AG04449 (cell line): ENCODE results near the gene ZSWIM1.
A peak's percentile ranks its signal among the peaks of the same experiment; 100 is the strongest.
"Not testable (repeated sequence)": the region's sequence is repeated elsewhere in the genome, so short reads cannot be mapped to it uniquely, and the experiment has no call there.

ENCODE experiments used
- CTCF ChIA-PET: fragments of 350-600 bp; formaldehyde crosslinking; extraction: SDS; loops from one replicate; lab custom pipeline; 2021; ENCODE audit warnings: antibody characterized with exemption; lab: Yijun Ruan, JAX
- POLR2A ChIA-PET: fragments of 400-600, 350-600 bp; formaldehyde crosslinking; extraction: SDS; loops from one replicate; lab custom pipeline; 2020; ENCODE audit warnings: antibody characterized with exemption, inconsistent platforms; lab: Yijun Ruan, JAX
- DNase-seq: peaks from one replicate; pipeline ENCODE4 v3.0.0-alpha.2; 2010; ENCODE audit warnings: low read depth, low spot score
- H3K4me3 ChIP-seq: 2 replicates; pipeline ENCODE4 v1.5.1; 2011; ENCODE audit warnings: low read depth, mild to moderate bottlenecking, control low read depth, low read length
- CTCF ChIP-seq: IDR thresholded peaks from one replicate; pipeline ENCODE4 v1.5.1; 2011; ENCODE audit warnings: mild to moderate bottlenecking, moderate library complexity, low read length, control low read depth, inconsistent platforms; ENCODE audit not compliant: insufficient read depth; ENCODE audit errors: missing control alignments

ZSWIM1 gene

GRCh38 chr20:45899046-45899835 is 18.2 kb downstream of the ZSWIM1 start:
- no peak for TF ChIP-seq CTCF
- CTCF ChIA-PET = interaction anchor here (1.0 to 3.6 kb wide), 6 partner anchors 8 to 71 kb away, joined by 3 to 16 read pairs (median 4); partner anchors contain the start of genes CTSA and NEURL2
- POLR2A ChIA-PET = no interaction called here
- DNase-seq = no peak
- no peak overlapping the region for H3K4me3 ChIP-seq

DNA sequence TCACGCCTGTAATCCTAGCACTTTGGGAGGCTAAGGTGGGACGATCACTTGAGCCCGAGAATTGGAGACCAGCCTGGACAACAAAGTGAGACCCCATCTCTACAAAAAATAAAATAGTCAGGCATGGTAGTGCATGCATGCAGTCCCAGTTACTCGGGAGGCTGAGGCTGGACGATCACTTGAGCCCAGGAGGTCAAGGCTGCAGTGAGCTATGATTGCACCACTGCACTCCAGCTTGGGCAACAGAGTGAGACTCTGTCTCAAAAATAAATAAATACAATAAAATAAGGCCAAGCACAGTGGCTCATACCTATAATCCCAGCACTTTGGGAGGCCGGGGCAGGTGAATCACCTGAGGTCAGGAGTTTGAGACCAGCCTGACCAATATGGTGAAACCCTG is 20.3 kb downstream of the ZSWIM1 start:
- DNase-seq, H3K4me3 ChIP-seq: not testable (repeated sequence)
- POLR2A ChIA-PET = interaction anchor here (1.0 to 2.0 kb wide), 2 partner anchors 8 to 33 kb away, joined by 4 to 7 read pairs; partner anchors contain the start of gene PCIF1
- CTCF ChIA-PET = interaction anchor here (1.1 to 3.6 kb wide), 2 partner anchors 10 to 12 kb away, joined by 3 to 16 read pairs; partner anchors contain the start of genes CTSA and NEURL2

GRCh38 chr20:45902199-45902701 is 21.2 kb downstream of the ZSWIM1 start:
- H3K4me3 ChIP-seq = no peak overlapping the region
- no peak for TF ChIP-seq CTCF
- CTCF ChIA-PET = interaction anchor here (1.0 to 1.1 kb wide), 2 partner anchors 11 to 13 kb away, joined by 3 read pairs; partner anchors contain the start of genes CTSA and NEURL2
- DNase-seq = no peak
- POLR2A ChIA-PET = interaction anchor here (1.0 to 2.0 kb wide), 2 partner anchors 9 to 32 kb away, joined by 4 to 7 read pairs; partner anchors contain the start of gene PCIF1

DNA sequence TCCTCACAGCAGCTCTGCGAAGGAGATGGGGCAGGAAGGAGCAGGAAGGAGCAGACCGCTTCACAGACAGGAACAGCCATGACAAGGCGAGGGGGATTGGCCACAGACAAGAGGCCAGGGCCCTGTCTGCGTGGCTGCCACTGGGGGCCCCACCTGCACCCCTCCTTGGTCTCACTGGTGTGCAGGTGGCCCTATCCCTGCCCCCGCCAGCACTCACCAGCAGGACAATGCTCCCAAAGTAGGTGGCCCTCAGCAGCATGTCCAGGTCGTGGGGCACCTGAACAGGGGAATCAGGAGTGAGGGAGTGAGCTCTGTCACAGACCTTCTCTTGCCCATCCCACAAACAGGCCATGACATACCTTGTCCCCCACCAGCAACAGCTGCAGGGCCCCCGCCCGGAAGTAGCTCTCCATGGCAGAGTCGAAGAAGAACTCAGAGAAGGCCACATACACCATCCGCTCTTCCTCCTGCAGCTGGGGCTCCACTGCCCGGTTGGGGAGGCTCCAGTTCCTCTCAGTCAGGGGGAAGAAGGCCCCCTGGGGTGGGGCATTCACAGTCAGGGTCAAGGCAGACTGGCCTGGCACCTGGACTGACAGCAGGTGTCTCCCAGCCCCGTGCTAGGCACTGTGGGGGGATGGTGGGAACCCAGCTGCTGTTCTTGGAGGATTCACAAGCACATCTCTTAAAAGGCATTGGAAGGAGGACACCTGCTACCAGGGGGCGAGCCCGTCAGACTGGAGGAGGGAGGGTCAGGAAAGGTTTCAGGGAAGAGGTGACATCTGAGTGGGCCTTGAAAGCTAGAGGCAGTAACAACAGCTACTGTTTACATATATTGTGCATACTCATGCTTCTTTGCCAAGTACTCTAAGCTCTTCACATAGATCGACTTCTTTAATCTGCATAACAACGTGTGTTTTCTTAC is 23.8 kb downstream of the ZSWIM1 start:
- no peak for DNase-seq
- ChIA-PET POLR2A (interaction anchor here (0.6 to 1.5 kb wide), 5 partner anchors 8 to 35 kb away, joined by 3 to 5 read pairs (median 3); partner anchors contain the start of genes CTSA and NEURL2), CTCF (interaction anchor here (0.6 to 1.9 kb wide), 6 partner anchors 8 to 498 kb away, joined by 3 to 14 read pairs (median 4); partner anchors contain the start of genes CTSA and NEURL2)
- no peak for TF ChIP-seq CTCF
- no peak overlapping the region for H3K4me3 ChIP-seq

- DNase-seq = peak; percentile 34
- CTCF ChIA-PET = interaction anchor here (0.8 to 1.9 kb wide), 5 partner anchors 8 to 82 kb away, joined by 3 to 14 read pairs (median 5); partner anchors contain the start of genes CTSA and NEURL2
- TF ChIP-seq CTCF = no peak
- POLR2A ChIA-PET = interaction anchor here (0.7 to 1.5 kb wide), 5 partner anchors 9 to 28 kb away, joined by 3 to 5 read pairs (median 4); partner anchors contain the start of genes CTSA and NEURL2
- H3K4me3 ChIP-seq = no peak overlapping the region
Measured at GRCh38 chr20:45905505-45906079, 24.6 kb downstream of the ZSWIM1 start.
